CD4-positive, alpha-beta T cell treated with Interleukin-12 subunit alpha and Interleukin-12 subunit beta, for 1 hour (primary cell): ENCODE results near the gene TMEM47.

Experiments used
- DNase-seq: peaks from one replicate; pipeline ENCODE4 v3.0.0-alpha.2; 2020

The TMEM47 gene

GRCh38 chrX:34584781-34585180 is 72.3 kb downstream of the TMEM47 start:
- no peak for DNase-seq

GRCh38 chrX:34580069-34580468 is 77.0 kb downstream of the TMEM47 start:
- no peak for DNase-seq

- no peak for DNase-seq
Observed at GRCh38 chrX:34578237-34578636, 78.8 kb downstream of the TMEM47 start.
